NCI-H524 (cell line): Measurements from ENCODE around the gene SCD5.

Source experiments
- DNase-seq, 2 experiments: peaks; one replicate each; lab custom pipeline; 2025; lab: John Stamatoyannopoulos, UW

SCD5 gene

DNA sequence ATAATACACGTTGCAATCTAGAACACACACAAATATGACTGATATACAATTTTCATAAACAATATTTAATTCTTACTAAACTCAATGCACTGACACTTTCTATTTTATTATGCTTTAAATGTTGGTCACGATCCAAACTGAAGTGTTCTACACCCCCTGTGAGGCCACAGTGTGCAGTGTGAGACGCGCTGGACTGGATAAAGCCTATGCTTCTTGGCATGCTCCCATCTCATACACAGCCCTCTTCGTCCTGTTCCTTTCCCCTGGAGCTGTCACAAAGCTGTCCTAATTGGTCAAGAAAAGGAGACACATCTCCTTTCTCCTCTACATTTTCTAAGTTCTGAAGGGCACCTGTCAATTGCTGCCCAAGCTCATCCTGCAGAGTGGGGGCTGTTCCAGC, 72.0 kb downstream of the SCD5 start:
- no peak for DNase-seq

DNA sequence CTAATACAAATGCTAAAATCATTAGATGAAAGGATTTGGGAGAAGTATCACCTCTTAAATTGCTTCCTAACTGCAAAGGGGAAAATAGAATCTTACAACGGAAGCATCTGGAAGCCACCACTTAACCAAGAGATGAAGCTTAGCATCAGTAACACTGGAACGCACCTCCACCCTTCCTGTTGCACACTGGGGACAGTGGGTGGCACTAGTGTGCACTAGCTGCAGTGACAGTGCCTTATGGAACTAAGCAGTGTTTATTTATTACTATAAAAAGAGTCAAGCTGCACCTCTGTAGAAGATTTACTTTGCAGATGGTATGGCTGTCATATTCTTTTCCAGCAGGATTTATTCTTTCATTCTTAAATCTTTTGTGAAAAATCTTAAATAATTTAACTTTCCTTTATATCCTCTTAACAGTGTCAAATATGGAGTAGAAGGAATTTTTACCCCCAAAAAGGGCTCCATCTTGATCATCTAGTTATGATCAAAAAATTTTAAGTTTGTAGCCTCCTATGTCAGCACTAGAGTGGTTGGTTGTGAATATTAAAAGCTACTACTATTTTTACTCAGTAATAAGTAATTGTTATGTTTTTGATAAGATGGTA, 76.7 kb downstream of the SCD5 start:
- peak in 1 of 2 experiments; percentile 54 for DNase-seq

DNA sequence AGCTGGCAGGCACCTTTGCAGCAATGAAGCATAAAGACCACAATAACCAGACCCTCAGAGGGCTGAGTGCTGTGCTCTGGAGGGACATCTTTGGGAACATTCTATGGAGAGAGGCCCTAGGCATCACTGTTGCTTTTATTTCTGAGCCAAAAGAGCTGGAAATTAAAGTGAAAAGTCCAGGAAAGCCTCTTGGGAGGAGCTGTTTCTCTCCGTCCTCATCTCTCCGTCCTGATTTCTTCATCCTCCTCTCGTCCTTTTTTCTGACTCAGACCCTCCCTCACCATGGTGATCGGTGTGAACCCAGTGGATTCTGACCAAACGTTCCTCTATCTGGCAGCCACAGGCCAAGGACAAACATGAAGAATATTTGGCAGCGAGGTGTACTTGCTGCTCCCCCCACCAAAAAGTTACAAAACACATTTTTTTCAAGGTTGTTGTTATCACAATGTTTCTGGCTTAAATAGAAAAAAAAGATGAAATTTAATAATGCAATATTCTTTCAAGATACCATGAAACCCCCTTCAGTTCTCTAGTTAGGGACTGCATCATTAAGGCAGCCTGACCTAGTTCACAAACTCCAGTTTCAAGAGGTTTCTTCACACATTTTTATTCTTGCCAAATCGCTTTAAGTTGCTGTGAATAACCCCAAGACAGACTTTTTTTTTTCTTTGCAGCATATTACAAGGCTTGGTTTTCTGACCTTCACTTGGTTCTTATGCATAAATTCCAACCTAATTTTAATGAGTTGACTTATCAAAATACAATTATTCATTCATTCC, 80.2 kb downstream of the SCD5 start:
- DNase-seq = no peak

DNA sequence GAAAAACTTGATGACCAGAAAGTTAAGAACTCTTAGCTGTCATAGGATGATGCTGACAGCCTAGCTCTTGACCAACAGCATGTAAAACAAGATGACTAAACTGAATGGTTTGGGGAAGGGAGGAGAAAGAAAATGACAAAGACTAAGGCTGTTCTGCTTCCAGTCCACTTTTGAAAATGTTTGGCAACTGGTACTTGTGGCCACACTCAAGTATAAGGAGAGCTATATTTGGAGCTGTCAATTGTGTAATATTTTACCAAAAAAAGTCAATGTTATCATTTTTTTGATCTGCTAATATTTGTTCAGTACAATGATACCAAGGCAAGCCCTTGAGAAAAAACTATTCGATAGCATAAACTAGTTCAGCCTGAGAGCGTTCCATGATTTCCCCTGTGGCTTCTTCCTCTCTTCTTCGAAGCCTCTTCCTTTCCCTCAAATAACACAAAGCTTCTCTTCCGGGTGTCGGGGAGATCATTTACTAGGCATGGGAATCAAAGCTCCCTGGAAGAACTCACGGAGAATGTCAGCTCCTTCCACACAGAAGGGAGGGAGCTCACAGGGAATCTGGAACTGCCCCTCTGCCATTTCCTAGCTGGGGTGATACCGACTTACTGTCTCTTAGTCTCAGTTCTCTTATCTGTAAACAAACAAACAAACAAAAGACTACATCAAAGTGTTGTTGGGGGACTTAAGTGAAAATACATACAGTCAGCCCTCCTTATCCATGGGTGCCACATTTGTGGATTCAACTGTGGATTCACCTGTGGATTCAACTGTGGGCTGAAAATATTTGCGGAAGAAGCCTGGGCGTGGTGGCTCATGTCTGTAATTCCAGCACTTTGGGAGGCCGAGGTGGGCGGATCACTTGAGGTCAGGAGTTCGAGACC, 82.6 kb downstream of the SCD5 start:
- DNase-seq = no peak

DNA sequence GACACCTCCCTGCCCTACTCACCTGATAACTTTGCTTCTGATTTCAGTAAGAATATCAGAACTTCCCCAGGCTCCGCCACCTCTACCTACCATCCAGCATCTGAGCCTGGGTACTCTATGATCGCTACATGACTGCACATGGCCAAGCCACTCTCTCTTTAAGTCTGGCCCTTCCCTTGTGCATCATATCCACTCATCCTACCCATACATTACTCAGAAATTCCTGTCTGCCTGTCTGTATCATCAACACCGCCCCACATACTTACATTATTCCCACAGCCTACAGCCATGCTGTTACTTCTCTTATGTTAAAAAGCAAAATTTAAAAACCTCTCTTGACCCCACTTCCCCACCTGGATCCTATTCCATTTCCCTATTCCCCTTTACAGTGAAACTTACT, 84.7 kb downstream of the SCD5 start:
- no peak for DNase-seq

DNA sequence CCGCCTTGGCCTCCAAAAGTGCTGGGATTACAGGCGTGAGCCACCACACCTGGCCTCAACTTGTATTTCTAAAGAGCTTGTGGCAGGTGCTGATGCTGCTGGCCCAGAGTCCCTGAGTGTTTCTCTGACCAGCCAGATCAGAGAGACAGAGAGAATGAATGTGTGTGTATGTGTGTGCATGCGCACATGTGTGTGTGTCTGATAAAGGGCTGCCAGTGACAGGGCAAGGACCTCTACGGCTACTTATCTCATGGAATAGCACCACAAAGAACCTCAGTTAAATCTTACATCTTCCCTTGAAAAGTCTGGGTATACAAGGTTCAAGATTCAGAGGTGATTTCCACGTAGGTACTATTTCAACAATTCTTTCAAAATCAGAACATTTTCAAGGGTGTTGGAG, 86.0 kb downstream of the SCD5 start:
- no peak for DNase-seq

DNA sequence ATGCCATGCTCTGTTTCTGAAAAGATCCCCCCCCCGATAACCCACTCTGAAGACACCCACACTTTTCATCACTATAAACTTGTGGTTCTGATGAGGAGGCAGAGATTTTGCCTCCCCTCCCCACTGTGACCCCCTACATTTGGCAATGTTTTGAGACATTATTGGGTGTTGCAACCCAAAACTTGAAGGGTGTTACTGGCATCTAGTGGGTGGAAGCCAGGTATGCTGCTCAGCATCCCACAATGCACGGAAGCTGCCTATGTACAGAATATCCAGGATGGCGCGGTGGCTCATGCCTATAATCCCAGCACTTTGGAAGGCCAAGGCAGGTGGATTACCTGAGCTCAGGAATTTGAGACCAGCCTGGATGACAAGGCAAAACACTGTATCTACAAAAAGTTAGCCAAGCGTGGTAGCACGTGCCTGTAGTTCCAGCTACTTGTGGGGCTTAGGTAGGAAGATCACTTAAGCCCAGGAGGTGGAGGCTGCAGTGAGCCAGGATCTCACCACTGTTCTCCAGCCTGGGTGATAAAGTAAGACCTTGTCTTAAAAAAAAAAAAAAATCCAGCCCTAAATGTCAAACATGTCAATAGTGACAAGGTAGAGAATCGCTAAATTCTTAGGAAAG, 87.3 kb downstream of the SCD5 start:
- DNase-seq = no peak

DNA sequence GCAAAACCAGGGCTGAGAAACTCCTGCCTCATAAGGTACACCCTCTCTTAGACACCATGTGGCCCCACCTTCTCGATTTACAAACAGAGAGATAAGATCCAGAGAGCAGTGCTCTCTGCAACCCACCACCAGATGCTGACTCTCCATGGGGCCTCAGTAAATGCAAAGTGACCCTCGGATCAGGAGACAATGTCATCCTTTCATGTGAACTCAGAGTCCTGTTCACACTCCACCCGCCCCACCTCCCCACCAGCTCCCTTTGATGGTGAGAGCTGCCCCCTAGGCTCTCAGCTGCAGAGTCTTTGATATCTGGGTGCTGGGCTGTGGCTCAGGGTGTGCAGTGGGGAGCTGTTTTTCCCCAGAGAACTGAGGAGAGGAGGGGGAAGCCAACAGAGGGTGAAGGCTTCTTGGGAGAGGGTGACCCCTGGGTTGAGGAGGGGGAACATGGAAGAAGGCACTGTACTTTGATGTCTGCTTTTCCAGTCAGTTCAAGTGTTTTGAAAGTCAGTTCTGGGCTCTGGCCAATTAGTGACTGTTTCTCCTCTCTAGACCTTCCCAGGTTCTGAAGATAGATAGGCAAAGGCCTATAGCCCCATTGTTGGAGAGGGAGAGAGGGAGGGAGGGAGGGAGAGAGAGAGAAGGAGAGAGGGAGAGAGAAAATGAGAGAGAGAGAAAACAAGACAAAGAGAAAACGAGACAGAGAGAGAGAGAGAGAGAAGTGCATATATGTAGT, 88.2 kb downstream of the SCD5 start:
- peak; percentile 5 to 58 for DNase-seq

DNA sequence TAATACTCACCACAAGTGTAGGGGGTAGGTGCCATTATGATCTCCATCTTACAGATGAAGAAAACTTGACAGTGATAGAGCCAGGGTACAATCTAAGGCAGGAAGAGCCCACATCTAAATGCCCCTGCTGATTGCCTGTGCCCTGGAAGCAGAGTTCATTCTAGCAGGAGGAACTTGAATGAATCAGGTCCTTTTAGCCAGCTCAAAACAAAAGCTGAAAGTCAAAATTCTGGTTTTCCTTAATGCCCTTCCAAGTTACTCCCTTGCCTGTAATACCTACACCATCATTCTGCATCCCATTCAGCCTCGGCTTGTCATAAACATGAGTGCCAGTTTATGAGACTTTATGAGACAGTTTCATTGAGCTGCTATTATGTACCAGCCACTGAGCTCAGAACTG, 89.6 kb downstream of the SCD5 start:
- no peak for DNase-seq

DNA sequence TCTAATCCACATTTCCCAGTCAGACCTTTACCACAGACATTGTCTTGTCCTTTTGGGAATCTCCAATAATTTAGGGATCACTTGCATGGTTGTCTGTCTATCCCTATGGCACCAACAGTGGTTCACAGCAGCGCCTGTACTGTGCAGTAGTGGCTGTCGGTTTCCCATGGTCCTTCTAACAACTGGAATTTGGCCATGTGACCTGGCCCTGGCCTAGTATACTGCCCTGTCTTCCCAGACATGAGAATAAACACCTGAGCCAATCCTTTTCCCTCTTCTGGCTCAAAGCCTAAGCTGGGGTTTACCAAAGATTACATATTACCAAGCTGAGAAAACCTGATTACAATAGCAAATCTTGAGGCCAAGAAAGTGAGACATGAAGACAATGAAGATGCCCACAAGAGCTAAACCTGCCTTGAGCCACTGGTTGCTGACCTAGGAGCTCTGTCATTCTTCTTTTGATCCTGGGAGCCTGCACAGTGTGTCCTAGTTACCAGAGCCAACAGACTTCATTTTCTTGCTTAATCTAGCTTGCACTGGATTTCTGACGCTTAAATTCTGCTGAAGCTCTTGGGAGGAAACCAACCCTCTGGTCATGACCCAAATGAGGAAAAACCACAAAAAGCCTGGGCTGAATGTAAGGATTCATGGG, 92.1 kb downstream of the SCD5 start:
- no peak for DNase-seq

DNA sequence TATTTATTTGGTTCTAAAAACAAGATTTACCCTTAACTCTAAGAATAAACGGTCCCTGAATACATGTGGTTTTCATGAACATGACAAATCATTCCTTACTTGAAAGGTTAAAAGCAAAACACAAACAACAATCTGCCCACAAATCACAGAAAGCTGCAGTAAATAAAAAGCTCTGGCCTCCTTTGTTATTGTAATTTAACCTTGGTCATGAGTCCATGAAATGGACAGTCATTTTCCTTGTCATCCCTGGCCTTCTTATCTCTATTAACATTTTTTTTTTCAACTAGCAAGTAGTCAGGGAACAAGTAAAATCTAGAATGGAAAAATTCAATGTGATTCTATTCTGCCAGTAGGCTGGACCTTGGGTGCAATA, 92.7 kb downstream of the SCD5 start:
- DNase-seq = no peak

DNA sequence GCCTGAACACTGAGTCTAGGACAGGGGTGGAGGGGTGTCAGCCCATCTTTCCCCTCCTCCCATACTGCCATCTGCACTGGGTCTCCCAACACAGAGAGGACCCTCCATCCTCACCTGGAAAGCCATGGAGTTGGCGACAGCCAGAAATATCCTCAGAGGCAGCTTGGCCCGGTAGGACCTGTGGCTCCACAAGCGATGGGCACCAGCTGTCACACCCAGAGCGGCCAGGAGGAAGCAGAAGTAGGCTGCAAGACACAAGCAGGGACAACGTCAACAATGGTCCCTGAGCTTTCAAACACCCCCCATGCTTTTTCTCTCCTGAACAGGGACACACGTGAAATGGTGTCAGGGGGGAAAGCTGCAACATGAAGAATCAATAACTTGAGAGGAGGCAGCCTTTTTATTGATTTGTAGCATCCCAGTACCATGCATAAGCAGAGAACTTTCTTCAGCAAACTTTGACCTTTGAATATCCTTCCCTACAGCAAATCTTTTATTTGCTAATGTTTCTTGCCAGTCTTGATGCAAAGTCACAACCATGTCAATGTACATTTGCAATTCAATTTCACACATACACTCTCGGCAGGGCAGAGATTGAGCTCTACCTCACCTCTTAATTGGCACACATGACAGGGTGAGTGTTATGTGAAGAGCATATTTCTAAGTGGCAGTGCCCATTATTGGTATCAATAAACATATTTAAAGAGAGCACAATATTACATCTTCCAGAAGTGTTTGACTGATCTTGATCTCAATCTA, 93.2 kb downstream of the SCD5 start:
- no peak for DNase-seq

DNA sequence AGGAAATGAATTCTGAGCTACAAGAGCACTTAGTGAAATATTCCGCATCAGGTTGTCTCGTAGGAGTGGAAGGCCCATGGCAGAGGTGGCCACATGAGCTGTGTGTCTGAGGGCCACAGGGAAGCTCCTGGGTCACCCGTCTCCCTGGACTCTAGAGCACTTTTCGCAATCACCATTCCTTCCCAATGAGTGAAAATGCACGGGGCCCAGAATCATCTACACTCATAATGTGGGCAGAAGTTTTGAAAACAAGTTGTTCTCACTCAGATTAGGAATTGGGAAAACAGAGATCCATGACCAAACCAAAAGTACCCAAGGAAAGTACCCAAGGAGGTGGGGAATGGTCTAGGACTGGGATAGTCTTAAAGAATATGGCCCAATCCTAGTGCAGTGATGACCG, 94.4 kb downstream of the SCD5 start:
- DNase-seq = no peak

DNA sequence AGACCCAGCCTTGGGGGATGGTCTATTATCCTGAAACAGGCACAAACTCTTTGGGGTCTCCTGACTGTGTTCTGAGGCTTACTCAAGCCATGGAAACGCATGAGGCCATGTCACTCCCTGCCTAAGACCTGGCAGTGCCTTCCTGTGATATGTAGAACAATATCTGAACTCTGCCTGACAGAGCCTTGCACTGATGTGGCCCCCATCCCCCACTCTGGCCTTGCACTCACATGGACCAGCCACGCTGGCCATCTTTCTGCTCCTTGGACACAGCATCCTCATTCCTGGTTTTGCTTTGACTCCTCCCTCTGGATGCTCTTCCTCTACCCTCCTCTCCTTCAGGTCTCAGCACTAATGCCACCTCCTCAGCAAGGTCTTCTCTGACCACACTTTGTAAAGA, 100.2 kb downstream of the SCD5 start:
- no peak for DNase-seq

DNA sequence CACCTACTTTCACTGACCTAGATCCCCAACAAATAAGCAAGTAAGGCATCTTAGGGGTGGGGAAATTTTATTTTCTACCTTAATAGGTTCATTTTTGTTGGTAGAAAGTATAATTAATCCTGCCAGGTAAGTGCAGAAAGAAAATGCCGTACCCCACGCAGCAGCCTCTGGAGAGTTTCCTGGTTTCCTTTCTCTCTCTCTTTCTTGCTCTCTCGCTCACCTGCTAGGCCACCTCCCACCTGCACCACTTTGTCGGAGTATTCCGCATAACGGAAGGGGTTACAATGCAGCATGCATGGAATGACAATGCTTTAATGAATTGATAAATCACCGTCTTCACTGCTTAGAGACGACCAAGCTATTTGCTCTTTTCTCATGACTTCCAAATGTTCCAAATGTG, 101.0 kb downstream of the SCD5 start:
- no peak for DNase-seq

DNA sequence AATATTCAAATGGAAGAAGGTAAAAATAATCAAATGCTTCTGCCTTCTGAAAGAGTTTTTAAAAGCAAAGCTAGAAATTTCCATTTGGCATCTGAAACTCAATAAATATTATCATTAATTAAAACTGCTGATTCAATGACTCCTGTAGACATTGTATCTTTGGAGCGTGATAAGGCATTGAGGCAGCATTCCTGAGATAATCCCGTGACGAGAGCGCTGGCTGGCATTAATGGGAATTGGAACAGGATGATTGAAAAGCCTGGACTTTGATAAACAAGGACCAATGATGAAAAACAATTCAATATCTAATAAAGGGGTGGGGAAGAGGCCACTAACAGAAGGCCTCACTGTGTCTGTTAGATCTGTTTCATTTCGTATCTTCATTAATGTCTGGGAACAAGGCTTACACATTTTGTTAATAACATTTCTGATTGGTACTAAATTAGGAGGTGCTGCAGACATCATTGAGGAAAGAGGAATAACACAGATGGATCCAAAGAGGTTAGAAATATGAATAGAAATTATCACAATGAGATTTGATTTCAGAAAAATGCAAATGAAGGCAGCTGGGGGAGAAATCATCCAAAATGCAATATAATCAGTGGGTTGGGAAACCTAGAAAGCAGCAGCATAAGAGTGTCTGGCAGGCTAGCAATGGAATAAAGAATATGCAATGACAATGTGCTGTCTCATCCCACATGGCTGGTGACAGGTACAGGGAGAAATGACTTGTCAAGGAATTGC, 102.3 kb downstream of the SCD5 start:
- DNase-seq = no peak

DNA sequence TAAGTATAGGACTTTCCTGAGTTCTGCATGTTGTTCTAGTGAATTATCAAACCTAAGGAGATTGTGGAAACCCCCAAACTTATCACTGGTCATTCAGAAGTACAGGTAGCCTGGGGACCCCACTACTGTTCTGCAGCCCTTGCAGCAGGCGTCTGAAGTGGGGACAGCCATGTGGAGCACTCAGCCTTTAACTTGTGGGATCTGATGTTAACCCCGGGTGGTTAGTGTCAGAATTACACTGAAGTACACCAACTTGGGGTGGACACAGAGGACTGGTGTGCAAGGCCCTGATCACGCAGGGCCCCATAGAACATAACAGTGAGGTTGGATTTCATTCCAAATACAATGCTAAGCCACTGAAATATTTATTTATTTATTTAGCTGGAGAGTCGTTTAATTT, 103.7 kb downstream of the SCD5 start:
- peak in 1 of 2 experiments; percentile 1 for DNase-seq

DNA sequence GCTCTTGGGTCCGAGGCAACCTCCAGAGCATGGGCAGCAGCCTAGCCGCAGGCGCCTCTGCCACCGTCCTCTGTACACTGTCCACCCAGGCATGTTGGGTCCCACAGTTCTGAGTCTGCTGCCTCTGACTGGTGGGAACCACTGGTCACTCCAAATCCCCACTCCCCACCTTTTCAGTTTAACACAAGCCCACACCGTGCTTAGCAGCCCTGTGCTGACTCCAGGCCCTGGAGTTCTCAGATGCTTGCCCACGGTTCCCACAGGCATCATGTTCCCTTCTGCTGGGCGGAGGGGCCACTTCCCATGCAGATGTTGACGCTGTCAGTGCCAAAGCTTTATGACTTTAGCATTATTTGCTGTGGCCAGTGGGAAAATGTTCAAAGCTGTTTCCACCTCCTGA, 104.5 kb downstream of the SCD5 start:
- DNase-seq = no peak

DNA sequence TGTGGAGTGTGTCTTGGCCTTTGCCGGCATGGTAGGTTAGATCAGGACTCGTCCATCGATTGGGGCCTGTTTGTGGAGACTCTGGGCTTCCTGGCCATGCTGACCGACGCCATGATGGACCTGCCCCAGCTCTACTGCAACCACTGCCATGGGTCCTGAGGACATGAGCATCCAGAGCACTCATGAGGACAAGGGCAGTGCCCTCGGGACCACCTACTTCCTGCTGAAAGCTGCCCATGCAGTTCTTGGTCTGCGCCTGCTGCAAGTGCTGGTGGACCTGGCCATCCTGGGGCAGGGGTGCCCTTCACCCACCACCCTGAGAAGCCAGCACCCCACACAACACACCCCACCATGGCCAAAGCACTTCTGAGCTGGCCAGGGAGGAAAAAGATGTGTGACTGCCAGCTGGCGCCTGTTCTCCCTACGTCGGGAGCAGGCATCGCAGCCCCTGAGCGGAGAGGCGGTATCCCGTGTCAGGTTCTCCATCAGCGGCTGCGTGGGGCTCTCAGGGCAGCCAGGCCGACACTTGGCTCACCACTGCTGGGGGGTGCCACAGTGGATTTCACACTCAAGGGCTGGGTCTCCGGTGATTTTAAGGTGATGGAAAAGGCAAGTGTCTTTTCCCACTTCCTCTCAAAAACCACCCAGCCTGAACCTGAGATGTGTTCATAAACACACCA, 106.4 kb downstream of the SCD5 start:
- no peak for DNase-seq
